Activated CD8-positive, alpha-beta memory T cell treated with anti-CD3 and anti-CD28 coated beads, Interleukin-2, amount 10 ng/mL, durations not matched to agents 7 days and 5 days (primary cell): Measurements from ENCODE around the gene DHRS9. TPM values are rescaled to one million over a fixed set of nuclear protein-coding genes. Genes with fewer than 3 reads are reported as not detected.
A peak's percentile ranks its signal among the peaks of the same experiment; 100 is the strongest.

Source experiments
- ATAC-seq: fragments of 150-1000 bp; cut with Tn5 transposase; one replicate; pipeline ENCODE4 v1.10.0; 2021; ENCODE audit warnings: moderate library complexity
- CTCF ChIA-PET: fragments of 350-600 bp; sonication (Branson Sonifier 250); formaldehyde crosslinking; loops from one replicate; lab custom pipeline; 2021; ENCODE audit warnings: antibody characterized with exemption; lab: Charles Lee
- DNase-seq: peaks from one replicate; pipeline ENCODE4 v3.0.0-alpha.2; 2020
- H3K27ac Mint-ChIP-seq: one replicate; pipeline ENCODE4 v1.8.0; 2021; ENCODE audit warnings: mild to moderate bottlenecking, mixed read lengths
- H3K27me3 Mint-ChIP-seq: one replicate; pipeline ENCODE4 v1.8.0; 2021; ENCODE audit warnings: mixed read lengths
- H3K36me3 Mint-ChIP-seq: one replicate; pipeline ENCODE4 v1.8.0; 2021; ENCODE audit warnings: mild to moderate bottlenecking, mixed read lengths
- H3K4me1 Mint-ChIP-seq: one replicate; pipeline ENCODE4 v1.8.0; 2021; ENCODE audit warnings: mixed read lengths
- H3K4me3 Mint-ChIP-seq: one replicate; pipeline ENCODE4 v1.8.0; 2021; ENCODE audit warnings: mild to moderate bottlenecking, moderate library complexity, mixed read lengths
- H3K9me3 Mint-ChIP-seq: one replicate; pipeline ENCODE4 v1.8.0; 2022; ENCODE audit warnings: low read depth, mixed read lengths
- total RNA-seq, 2 experiments: library from RNA; stranded (reverse); gene quantifications; one replicate each; pipeline ENCODE4 v1.2.3, GENCODE V29; 2021

The DHRS9 gene
- total RNA-seq, 2 experiments from 2014 or later: not detected

GRCh38 chr2:169136885-169137534 lies 67.6 kb downstream of the DHRS9 start:
- H3K4me3 Mint-ChIP-seq: no peak overlapping the region
- CTCF ChIA-PET: no interaction called here
- H3K4me1 Mint-ChIP-seq: no peaks in the 10 kb centered on the region
- no peaks in the 10 kb centered on the region for H3K27me3 Mint-ChIP-seq
- H3K36me3 Mint-ChIP-seq: no peaks in the 10 kb centered on the region
- ATAC-seq: no peak
- no peak overlapping the region for H3K27ac Mint-ChIP-seq
- no peak for DNase-seq
- H3K9me3 Mint-ChIP-seq: no peaks in the 10 kb centered on the region

- no peak for ATAC-seq
- Mint-ChIP-seq H3K4me1 (no peaks in the 10 kb centered on the region), H3K4me3 (no peak overlapping the region), H3K36me3 (no peaks in the 10 kb centered on the region), H3K27me3 (no peaks in the 10 kb centered on the region), H3K27ac (no peak overlapping the region), H3K9me3 (no peaks in the 10 kb centered on the region)
- no peak for DNase-seq
- CTCF ChIA-PET: interaction anchor here (1.3 to 7.2 kb wide), 2 partner anchors 11 to 28 kb away, joined by 4 to 121 read pairs; no protein-coding TSS in a partner anchor
Measured at GRCh38 chr2:169137924-169138323, 68.6 kb downstream of the DHRS9 start.

- DNase-seq (no peak), ATAC-seq (no peak)
- Mint-ChIP-seq H3K9me3 (no peaks in the 10 kb centered on the region), H3K27ac (no peak overlapping the region), H3K27me3 (no peaks in the 10 kb centered on the region), H3K4me3 (no peak overlapping the region), H3K4me1 (no peaks in the 10 kb centered on the region), H3K36me3 (no peaks in the 10 kb centered on the region)
- CTCF ChIA-PET: interaction anchor here (1.3 to 7.2 kb wide), 6 partner anchors 9 to 177 kb away, joined by 3 to 121 read pairs (median 5); no protein-coding TSS in a partner anchor
Measured at GRCh38 chr2:169139145-169139544, 69.8 kb downstream of the DHRS9 start.

- H3K4me1 Mint-ChIP-seq: no peaks in the 10 kb centered on the region
- no peak for DNase-seq
- H3K27me3 Mint-ChIP-seq: no peaks in the 10 kb centered on the region
- no peaks in the 10 kb centered on the region for H3K36me3 Mint-ChIP-seq
- no peak for ATAC-seq
- CTCF ChIA-PET: interaction anchor here (0.9 to 7.2 kb wide), 8 partner anchors 8 to 178 kb away, joined by 3 to 121 read pairs (median 5); no protein-coding TSS in a partner anchor
- no peak overlapping the region for H3K4me3 Mint-ChIP-seq
- no peak overlapping the region for H3K27ac Mint-ChIP-seq
- H3K9me3 Mint-ChIP-seq: no peaks in the 10 kb centered on the region
Measured at GRCh38 chr2:169139993-169140767, 70.8 kb downstream of the DHRS9 start.

- H3K4me1 Mint-ChIP-seq: no peaks in the 10 kb centered on the region
Measured at GRCh38 chr2:169141713-169142352, 72.5 kb downstream of the DHRS9 start.

GRCh38 chr2:169143998-169144397 lies 74.6 kb downstream of the DHRS9 start:
- no peak overlapping the region for H3K27ac Mint-ChIP-seq
- H3K9me3 Mint-ChIP-seq: no peaks in the 10 kb centered on the region
- CTCF ChIA-PET: interaction anchor here (1.0 to 7.2 kb wide), 3 partner anchors 12 to 34 kb away, joined by 3 to 121 read pairs (median 19); no protein-coding TSS in a partner anchor
- H3K4me3 Mint-ChIP-seq: no peak overlapping the region
- no peaks in the 10 kb centered on the region for H3K36me3 Mint-ChIP-seq
- no peak for DNase-seq
- H3K27me3 Mint-ChIP-seq: peaks cover 4% of the 10 kb centered on the region
- H3K4me1 Mint-ChIP-seq: no peaks in the 10 kb centered on the region
- ATAC-seq: no peak

More at GRCh38 chr2:169141713-169142352, 72.5 kb downstream of the DHRS9 start:
- CTCF ChIA-PET: interaction anchor here (0.6 to 7.2 kb wide), 21 partner anchors 10 to 222 kb away, joined by 3 to 121 read pairs (median 3); no protein-coding TSS in a partner anchor
- H3K9me3 Mint-ChIP-seq: no peaks in the 10 kb centered on the region
- H3K36me3 Mint-ChIP-seq: no peaks in the 10 kb centered on the region
- no peaks in the 10 kb centered on the region for H3K27me3 Mint-ChIP-seq
- peak; percentile 64 for DNase-seq
- H3K27ac Mint-ChIP-seq: no peak overlapping the region
- no peak overlapping the region for H3K4me3 Mint-ChIP-seq
- peak; percentile 45 for ATAC-seq

Other genes starting within 250 kb of the DHRS9 start
- gene SPC25, start 179.1 kb upstream of the DHRS9 start, total RNA-seq: 10 to 100 TPM; 40.1 to 42.1 TPM
- not detected for gene G6PC2, start 168.3 kb upstream of the DHRS9 start, total RNA-seq
- not detected for gene ABCB11, start 38.2 kb upstream of the DHRS9 start, total RNA-seq